MG63 (cell line): Measurements from ENCODE around the gene VILL. TPM values are rescaled to one million over a fixed set of nuclear protein-coding genes. Genes with fewer than 3 reads are reported as not detected.
"Not testable (repeated sequence)": the region's sequence is repeated elsewhere in the genome, so short reads cannot be mapped to it uniquely, and the experiment has no call there.

Source experiments
- DNase-seq: peaks from one replicate; pipeline ENCODE4 v3.0.0-alpha.2; 2020
- H3K27me3 ChIP-seq: fragments of 250-450 bp; sonication (Bioruptor Pico); 2 replicates; pipeline ENCODE4 v1.5.1; 2020; ENCODE audit warnings: mild to moderate bottlenecking, moderate library complexity
- H3K36me3 ChIP-seq: fragments of 250-450 bp; sonication (Bioruptor Pico); 2 replicates; pipeline ENCODE4 v1.5.1; 2020; ENCODE audit warnings: mild to moderate bottlenecking, moderate library complexity
- H3K4me3 ChIP-seq: fragments of 250-450 bp; sonication (Bioruptor Pico); 2 replicates; pipeline ENCODE4 v1.5.1; 2020; ENCODE audit warnings: mild to moderate bottlenecking, moderate library complexity
- H3K9me3 ChIP-seq: fragments of 250-450 bp; sonication (Bioruptor Pico); 2 replicates; pipeline ENCODE4 v1.5.1; 2020; ENCODE audit warnings: mild to moderate bottlenecking, moderate library complexity
- total RNA-seq: library from RNA; depleted of rRNA; stranded (reverse); fragments of >200 nt; shearing (Covaris generic); gene quantifications from 2 replicates; pipeline ENCODE4 v1.2.3, GENCODE V29; 2014; ENCODE audit warnings: low replicate concordance

The VILL gene
- total RNA-seq, 1 experiment from 2014 or later: 4.4 TPM

DNA sequence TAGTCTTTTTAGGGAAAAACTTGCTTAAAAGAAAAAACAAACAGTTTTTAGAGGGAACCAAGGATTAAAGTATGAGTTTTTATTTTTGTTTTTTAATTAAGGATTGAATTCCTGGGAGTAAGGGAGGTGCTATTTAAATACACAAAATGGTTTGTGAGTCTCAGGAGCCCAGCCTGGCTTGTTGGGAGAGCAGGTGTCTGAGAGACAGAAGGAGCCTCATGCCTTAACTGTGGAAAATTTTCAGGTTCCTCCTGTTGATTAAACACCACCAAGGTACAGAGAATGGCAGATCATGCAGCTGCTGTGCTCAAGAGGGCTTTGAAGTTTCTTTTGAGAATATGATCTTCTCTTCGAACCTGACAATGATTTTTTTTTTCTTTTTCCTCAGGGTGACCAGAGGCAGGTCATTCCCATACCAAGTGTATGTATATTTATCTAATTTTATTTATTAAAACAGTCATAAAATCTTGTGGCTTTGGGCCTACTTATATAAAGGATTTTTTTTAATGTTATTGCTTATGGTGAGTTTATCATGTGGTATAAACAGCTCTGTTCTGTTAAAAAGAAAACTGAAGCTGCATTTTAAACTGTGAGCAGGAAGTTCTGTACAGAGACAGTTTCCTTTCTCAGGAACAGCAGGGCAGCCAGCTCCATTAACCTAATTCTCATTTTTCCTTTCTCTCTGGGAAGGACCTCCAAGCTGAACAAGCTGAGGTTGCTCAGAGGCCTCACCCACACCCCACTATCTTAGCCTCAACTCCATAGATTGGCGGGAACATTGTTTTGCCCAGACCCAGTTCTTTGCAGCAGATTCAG is 33.7 kb upstream of the VILL start:
- DNase-seq: no peak
- H3K9me3 ChIP-seq: peaks cover 5% of the 10 kb centered on the region; the same call in 1 of the 2 replicates

DNA sequence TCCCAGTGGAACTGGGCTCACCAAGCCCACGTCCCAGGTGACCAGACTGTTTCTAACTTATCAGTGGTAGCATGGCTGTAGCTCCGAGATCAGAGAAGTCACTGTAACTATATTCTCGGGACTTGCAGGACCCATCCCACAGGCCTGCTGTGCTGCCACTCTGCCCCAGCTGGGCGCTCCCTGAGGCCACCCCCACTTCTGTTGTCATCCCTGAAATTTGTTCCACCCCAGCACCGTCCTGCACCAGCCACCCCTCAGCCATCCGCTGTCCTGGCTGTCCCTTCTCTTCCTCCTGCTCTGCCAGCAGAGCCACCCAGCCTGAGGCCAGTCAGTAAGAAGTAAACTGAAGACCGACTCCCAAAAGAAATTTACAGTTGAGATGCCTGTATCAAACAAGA is 33.0 kb upstream of the VILL start:
- no peaks in the 10 kb centered on the region for H3K27me3 ChIP-seq
- peaks cover 5% of the 10 kb centered on the region; the same call in 1 of the 2 replicates for H3K9me3 ChIP-seq
- peaks cover 8% of the 10 kb centered on the region; the same call in 1 of the 2 replicates for H3K36me3 ChIP-seq
- no peak overlapping the region for H3K4me3 ChIP-seq
- DNase-seq: no peak

More for the DNA sequence above, 33.7 kb upstream of the VILL start:
- no peak overlapping the region for H3K4me3 ChIP-seq
- H3K36me3 ChIP-seq: peaks cover 8% of the 10 kb centered on the region; the same call in 1 of the 2 replicates
- no peaks in the 10 kb centered on the region for H3K27me3 ChIP-seq

DNA sequence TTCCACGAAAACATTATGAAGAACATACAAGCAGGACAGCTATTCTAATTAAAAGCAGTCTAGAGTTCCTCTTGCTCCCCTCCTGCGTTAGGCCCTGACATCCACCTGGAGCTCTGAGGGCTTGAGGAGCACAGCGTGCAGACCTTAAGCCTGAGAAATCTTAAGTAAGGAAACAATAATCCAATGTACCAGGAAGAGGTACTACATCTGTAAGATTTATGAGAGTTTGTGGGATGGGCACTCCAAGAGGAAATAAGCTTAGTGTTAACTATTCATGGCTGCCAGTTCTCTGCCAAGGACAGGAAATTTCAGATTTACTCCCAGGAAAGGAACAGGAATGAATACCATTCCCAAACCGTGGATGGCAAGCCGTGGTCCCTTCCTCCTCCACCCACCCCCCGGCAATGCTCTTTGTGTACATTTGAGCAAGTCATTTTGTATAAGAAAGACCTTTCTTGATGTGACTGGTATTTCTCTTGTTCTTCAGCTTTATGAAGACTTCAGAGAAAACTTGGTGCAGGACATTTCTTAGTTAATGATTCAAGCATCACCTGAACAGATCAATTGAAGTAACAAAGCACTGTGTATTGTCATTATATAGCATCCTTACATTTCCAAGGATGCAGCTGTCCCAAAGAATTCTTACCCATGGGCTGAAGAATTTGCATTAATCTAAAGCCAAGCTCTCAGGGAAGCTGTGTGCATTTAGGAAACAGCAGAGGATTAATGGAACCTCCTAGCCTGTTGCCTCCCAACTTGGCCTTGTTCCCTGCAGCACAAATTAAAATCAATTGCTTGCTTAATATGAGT is 28.8 kb upstream of the VILL start:
- H3K4me3 ChIP-seq: no peak overlapping the region
- no peaks in the 10 kb centered on the region for H3K27me3 ChIP-seq
- H3K9me3 ChIP-seq: no peaks in the 10 kb centered on the region
- H3K36me3 ChIP-seq: no peaks in the 10 kb centered on the region
- no peak for DNase-seq

DNA sequence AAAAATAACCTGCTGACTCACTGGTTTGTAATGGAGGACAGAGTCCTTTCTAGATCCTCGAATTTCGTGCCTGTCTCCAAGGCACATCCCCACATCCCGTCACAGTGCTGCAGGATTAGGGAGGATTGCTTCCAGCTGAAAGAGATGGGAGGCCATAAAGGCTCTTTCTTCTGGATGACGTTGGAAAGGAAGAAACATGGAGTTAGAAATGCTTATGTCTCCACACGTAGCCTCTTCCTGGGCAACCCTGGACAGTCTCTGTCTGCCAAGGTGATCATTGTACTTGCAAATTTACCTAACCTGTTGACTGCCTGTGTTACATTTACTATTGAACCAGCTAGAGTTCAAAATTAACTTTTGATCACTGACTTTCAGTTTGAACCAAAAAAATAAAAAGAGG is 27.6 kb upstream of the VILL start:
- no peak overlapping the region for H3K4me3 ChIP-seq
- no peaks in the 10 kb centered on the region for H3K9me3 ChIP-seq
- H3K36me3 ChIP-seq: no peaks in the 10 kb centered on the region
- no peaks in the 10 kb centered on the region for H3K27me3 ChIP-seq
- DNase-seq: no peak

DNA sequence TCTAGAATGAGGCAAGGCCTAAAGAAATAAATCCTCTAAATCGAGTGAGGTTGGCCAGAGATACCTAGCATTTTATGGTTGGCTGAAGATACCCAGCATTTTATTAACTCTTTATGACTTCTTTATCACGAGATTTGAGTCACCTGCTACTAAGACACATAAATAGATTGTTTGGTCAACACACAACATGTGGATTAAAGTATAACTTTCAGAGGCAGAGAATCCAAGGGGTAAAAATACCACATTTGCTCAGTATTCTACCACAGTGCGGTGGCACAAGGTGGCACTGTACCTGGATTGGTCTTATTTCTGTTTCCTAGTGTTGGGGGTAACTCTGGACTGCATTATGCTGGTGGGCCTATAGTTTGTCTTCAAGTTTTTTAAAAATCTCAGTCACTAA is 27.0 kb upstream of the VILL start:
- Histone ChIP-seq H3K36me3 (no peaks in the 10 kb centered on the region), H3K27me3 (no peaks in the 10 kb centered on the region), H3K9me3 (no peaks in the 10 kb centered on the region), H3K4me3 (no peak overlapping the region)
- DNase-seq: no peak

DNA sequence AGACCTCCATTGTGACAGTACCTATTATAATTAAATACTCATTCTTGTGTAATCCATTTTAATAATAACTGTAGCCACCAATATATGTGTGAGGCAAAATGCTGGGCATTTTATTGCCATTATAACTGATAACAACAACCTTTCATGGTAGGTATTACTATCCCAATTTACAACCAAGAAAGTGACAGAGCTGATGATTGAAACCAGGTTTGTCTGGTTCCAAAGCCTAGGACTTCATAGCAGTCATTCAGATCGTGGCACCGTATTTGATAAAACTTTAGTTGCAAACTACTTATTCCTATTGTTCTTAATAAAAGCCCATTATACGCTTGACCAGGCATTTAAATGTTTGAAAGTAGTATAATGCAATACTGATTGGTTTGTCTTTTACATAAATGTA is 26.4 kb upstream of the VILL start:
- H3K4me3 ChIP-seq: no peak overlapping the region

DNA sequence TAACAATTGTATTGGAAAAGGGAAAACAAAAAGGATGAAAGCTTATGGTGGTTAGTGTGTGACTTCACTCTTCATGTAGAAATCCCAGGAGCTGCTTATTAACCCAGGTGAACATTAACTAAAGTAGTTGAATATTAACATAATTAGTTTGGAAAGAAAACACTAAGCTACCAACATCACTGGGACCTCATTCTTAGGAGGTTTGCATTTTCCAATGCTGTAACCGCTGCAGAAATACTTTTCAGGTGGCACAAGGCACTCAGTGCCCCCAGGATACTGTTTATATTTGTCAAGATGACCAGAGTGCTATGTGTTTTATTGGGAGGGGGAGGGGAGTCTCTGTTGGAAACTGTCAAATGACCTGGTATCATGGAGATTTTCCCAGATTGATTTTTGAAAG is 25.9 kb upstream of the VILL start:
- H3K36me3 ChIP-seq: no peaks in the 10 kb centered on the region
- no peak for DNase-seq
- no peak overlapping the region for H3K4me3 ChIP-seq
- H3K9me3 ChIP-seq: no peaks in the 10 kb centered on the region
- no peaks in the 10 kb centered on the region for H3K27me3 ChIP-seq

More for the DNA sequence above, 26.4 kb upstream of the VILL start:
- Histone ChIP-seq H3K27me3 (no peaks in the 10 kb centered on the region), H3K9me3 (no peaks in the 10 kb centered on the region), H3K36me3 (no peaks in the 10 kb centered on the region)
- DNase-seq: no peak

DNA sequence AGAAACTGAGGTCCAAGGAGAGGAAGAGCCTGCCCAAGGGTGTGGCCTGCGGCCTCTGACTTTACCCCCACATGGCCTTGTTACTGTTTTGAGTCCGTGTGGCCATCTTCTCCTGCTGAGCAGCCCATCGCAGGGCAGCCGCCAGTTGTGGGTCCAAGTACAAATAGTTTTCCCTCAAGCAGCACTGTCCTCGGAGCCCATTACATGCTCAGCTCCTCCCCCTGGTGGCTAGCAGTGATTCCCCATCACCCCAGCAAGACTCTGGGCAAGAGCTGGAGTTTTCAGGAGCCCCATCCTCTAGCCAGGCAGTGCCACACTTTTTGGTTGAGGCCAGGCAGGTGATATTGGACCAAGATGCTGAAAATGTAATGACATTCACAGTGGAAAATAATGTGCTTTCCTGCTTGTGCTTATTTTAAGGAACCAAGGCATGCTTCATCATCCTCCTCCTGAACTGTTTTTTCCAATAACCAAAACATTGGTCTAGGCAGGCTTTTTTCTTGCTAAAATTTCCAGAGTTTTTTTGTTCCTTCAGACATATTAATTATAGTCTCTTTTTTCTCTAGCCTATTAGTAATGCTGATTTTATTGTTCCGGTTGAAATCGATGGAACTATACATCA is 23.2 kb upstream of the VILL start:
- no peaks in the 10 kb centered on the region for H3K27me3 ChIP-seq
- no peaks in the 10 kb centered on the region for H3K9me3 ChIP-seq
- peak; percentile 39 for DNase-seq
- no peaks in the 10 kb centered on the region for H3K36me3 ChIP-seq
- H3K4me3 ChIP-seq: no peak overlapping the region

DNA sequence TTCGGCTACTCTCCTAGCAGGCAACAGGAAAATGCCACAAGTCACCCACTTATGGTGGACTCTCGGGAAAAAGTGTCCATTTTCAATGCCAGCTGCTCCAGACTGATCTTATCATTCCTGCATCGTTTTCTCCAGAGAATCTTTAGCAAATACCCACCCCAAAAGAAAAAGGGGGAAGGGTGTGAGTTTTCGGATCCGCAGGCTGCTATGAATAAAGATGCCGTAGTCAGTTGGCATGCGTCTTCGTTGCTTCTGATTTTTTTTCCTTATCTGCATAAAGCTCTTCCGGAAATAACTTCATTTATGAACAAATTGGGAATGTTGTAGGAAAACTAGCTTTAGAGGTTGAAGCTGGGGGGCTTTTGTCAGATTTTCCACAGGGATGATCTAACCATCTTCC is 22.4 kb upstream of the VILL start:
- Histone ChIP-seq H3K9me3 (no peaks in the 10 kb centered on the region), H3K4me3 (no peak overlapping the region), H3K27me3 (no peaks in the 10 kb centered on the region), H3K36me3 (no peaks in the 10 kb centered on the region)
- DNase-seq: no peak

DNA sequence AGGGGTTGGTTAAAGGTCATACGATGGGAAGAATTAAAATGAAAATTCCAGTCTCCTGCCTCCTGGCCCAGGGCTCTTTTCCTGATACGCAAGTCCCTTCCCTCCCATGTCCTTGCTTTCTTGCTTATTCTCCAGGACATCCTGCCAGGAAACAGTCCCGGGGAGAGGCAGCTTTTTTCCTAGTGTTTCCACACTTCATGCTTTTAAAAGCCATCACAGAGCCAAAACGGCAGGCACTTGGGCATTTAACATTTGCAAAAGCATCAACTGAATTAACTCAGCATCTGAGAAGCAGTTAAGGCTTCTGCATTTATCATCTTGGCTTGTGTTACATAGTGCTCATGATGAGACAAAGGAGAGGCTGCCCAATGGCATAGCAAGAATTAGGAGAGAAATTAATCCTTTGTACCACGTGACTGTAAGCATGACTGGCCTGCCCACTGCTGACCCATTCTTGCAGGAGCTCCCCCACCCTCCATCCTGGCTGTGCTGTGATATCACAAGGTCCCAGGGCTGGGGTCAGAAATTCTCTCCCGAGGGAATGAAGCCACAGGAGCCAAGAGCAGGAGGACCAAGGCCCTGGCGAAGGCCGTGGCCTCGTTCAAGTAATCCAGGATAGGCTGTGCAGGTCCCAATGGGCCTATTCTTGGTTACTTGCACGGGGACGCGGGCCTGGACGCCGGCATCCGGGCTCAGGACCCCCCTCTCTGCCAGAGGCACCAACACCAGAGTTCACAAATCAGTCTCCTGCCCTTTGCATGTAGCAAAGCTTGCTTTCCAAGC is 21.6 kb upstream of the VILL start:
- Histone ChIP-seq H3K9me3 (no peaks in the 10 kb centered on the region), H3K4me3 (no peak overlapping the region), H3K36me3 (no peaks in the 10 kb centered on the region), H3K27me3 (no peaks in the 10 kb centered on the region)
- no peak for DNase-seq

DNA sequence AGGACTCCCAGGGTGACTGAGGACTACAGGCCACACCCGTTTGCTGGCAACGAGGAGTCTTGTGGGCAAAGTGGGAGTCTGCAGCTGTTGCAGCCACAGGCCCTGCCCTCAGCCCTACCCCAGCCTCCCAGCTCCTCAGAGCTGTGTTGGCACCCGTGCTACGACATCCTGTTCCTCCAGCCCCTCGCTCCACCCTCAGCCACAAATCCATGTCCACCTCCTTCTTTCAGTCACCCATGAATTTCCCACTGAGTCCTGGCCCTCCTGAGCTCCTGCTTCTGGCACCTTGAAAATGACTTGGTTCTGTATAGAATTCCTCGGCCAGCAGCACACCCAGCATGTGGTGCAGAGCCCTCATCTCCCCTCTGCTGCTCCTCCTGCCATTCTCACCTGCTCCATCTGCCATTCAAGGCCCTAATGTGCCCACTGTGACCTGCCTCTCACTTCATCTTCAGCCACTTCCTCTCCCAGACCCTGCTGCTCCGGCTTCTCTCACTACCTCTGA is 20.9 kb upstream of the VILL start:
- DNase-seq: no peak
- Histone ChIP-seq H3K27me3 (no peaks in the 10 kb centered on the region), H3K9me3 (no peaks in the 10 kb centered on the region), H3K4me3 (no peak overlapping the region), H3K36me3 (no peaks in the 10 kb centered on the region)

DNA sequence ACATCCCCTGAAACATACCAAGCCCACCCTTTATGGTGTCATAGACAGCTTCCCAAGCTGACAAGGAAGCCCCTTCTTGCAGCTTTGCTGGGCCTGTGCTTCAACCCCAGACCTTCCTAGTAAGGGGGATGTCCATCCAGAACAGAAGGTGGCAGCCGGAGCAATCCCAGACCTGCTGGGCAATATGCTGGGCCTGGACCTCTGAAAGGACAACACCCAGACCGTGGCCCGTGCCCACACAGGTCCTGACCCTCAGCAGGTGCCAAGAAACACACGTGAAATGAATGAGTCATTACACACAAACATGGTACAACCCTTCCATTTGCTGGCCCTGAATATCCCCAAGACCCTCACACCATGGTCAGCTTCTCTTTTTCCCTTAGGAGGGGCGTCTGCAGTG is 19.8 kb upstream of the VILL start:
- Histone ChIP-seq H3K36me3 (no peaks in the 10 kb centered on the region), H3K27me3 (no peaks in the 10 kb centered on the region), H3K9me3 (no peaks in the 10 kb centered on the region), H3K4me3 (no peak overlapping the region)
- DNase-seq: no peak

DNA sequence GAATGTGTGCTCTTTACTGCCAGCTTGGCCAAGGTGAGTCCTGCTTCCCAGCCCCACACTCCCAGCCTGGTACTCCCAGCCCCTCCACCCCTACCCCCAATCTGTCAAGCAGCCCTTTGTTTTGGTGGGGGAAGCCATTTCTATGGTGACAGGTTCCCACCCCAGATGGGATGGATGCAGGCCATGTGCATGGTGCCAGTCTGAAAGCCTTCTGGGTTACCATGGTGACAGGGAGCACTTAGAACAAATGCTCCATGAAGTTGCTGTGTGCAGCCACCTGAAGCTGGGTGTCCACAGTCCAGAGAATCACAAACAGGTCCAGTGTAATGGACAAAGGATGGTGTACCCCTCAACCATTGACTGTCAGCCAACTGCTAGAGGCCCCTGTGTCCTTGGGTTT is 19.1 kb upstream of the VILL start:
- no peaks in the 10 kb centered on the region for H3K9me3 ChIP-seq
- no peak for DNase-seq
- H3K4me3 ChIP-seq: no peak overlapping the region
- no peaks in the 10 kb centered on the region for H3K27me3 ChIP-seq
- no peaks in the 10 kb centered on the region for H3K36me3 ChIP-seq

DNA sequence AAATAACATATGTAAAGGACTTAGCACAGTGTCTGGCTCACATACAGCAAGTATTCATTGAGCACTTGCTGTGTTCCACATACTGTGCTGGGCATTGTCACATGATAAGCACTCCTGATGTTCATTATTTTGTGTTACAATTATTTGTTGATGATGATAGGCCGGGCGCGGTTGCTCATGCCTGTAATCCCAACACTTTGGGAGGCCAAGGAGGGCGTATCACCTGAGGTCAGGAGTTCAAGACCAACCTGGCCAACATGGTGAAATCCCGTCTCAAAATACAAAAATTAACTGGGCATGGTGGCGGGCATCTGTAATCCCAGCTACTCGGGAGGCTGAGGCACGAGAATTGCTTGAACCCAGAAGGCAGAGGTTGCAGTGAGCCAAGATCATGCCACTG is 18.5 kb upstream of the VILL start:
- DNase-seq, H3K4me3 ChIP-seq, H3K27me3 ChIP-seq, H3K36me3 ChIP-seq, H3K9me3 ChIP-seq: not testable (repeated sequence)

DNA sequence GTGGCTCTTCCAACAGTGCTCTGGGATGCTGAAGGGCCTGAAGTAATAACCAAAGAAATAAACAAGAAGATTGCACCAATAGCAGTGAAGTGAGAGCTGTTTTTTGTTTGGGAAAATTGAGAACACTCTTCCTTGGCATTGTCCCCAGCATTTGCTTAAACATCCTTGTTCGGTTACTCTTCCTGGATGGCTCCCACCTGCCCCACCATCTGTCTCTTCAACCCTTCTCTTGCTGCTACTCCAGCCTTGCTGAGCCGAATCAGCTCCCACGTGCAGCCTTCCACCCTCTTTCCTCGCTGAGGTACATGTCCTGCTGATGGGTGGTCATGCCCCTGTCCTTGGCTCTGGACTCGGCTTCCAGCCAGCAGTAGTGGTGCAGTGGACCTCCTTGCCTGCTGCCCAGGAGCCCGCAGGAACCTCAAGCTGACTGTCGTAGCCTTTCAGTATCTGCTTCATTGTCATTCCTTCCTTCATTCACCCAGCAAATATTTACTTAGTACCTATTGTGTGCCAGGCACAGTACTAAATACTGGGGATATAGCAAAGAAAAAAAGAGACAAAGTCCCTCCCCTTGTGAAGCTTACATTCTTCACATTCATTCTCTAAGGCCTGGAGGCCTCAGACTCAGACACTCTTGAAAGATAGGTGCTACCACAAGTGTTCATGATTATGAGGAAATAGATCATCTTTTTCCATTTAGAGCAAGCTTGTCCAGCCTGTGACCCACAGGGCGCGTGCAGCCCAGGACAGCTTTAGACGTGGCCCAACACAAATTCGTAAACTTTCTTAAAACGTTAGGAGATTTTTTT is 17.1 kb upstream of the VILL start:
- no peak for DNase-seq
- Histone ChIP-seq H3K36me3 (no peaks in the 10 kb centered on the region), H3K9me3 (no peaks in the 10 kb centered on the region), H3K27me3 (no peaks in the 10 kb centered on the region), H3K4me3 (no peak overlapping the region)
